SIG-M5 treated with dmso at 0.1 percent for 504 hours (cell line): Measurements from ENCODE around the gene STAC3.

ENCODE experiments used
- DNase-seq: peaks from one replicate; lab custom pipeline; 2025; ENCODE audit not compliant: unreplicated experiment; lab: John Stamatoyannopoulos, UW

The STAC3 gene

DNA sequence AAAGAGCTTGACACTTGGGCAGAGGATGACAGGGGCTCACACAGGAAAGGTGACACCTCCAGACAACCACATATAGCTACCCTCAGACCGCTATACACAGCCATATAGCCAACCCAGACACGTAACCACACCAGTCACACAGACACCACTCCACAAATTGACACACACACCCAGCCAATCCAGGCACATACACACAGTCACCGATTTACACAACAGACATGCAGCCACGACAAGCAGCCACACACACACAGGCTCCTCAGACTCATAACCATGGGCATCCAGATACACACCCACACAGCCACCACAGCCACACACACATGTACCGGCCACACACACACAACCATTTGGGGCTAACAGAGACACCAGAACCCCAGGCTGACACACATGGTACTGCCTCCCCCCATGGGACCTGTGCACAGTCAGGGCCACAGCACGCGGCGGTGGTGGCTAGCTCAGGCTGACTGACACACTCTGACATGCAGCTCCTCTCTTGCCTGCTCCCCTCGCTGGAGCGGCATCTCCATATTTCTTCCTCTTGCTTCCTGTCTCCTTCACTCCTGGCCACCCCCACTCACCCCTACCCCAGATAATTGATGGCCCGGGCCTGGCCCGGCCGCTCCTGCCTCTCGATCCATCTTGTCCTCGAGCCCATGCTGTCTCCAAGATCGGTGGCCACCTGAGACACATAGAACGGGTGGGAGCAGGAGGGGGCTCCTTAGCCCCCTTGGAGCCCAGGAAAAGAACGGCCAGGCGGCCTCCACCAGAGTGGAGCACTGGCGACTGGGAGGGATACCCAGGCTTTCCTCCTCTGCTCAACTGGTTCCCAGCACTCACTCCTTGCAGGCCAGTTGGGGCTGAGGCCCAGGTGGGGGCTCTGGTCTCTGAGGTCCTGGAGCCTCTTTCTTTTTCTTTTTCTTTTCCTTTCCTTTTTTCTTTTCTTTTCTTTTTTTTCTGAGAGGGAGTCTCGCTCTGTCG is 27.5 kb downstream of the STAC3 start:
- no peak for DNase-seq

- DNase-seq = no peak
Measured at GRCh38 chr12:57222286-57223190, 28.4 kb downstream of the STAC3 start.

GRCh38 chr12:57221169-57221917 is 29.6 kb downstream of the STAC3 start:
- DNase-seq = no peak

- DNase-seq = no peak
Measured at GRCh38 chr12:57220770-57221168, 30.2 kb downstream of the STAC3 start.

GRCh38 chr12:57219993-57220754 is 30.8 kb downstream of the STAC3 start:
- no peak for DNase-seq

GRCh38 chr12:57219205-57219992 is 31.6 kb downstream of the STAC3 start:
- no peak for DNase-seq

DNA sequence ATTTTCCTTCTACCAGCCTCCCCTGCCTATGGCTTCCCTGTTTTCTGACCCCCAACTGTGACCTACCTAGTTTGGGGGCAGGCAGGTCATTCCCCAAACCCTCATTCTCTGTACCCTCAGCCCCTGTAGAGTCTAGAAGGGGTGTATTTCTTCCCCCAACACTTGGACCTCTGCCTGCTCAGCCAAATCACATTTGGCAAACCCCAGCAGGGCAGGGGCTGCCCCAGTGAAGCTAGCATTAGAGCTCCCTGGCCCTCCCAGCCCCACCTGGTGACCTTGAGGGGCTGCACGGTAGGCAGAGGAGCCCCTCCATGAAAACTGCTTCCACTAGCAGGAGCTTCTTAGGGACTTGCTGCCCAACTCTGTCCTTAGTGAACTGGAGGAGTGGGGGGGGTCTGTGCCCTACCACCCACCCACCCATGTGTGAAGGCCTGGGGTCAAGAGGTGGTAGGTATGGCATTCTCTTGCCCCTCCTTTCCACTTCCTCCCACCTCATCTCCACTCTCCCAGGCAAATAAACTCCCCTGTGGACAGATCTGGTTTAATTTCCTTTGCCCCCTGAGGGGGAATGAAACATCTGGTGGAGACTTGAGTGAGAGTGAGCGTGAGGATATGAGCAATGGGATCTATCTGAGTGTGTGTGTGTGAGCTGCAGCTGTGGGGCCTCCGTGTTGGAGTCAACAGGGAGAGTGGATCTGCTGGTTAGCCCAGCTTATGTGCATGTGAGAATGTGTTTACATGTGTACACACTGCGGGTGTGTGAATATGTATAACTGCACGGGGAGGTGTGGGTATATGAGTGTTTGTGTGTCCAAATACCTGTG is 32.7 kb downstream of the STAC3 start:
- no peak for DNase-seq

GRCh38 chr12:57216921-57217879 is 33.8 kb downstream of the STAC3 start:
- no peak for DNase-seq

DNA sequence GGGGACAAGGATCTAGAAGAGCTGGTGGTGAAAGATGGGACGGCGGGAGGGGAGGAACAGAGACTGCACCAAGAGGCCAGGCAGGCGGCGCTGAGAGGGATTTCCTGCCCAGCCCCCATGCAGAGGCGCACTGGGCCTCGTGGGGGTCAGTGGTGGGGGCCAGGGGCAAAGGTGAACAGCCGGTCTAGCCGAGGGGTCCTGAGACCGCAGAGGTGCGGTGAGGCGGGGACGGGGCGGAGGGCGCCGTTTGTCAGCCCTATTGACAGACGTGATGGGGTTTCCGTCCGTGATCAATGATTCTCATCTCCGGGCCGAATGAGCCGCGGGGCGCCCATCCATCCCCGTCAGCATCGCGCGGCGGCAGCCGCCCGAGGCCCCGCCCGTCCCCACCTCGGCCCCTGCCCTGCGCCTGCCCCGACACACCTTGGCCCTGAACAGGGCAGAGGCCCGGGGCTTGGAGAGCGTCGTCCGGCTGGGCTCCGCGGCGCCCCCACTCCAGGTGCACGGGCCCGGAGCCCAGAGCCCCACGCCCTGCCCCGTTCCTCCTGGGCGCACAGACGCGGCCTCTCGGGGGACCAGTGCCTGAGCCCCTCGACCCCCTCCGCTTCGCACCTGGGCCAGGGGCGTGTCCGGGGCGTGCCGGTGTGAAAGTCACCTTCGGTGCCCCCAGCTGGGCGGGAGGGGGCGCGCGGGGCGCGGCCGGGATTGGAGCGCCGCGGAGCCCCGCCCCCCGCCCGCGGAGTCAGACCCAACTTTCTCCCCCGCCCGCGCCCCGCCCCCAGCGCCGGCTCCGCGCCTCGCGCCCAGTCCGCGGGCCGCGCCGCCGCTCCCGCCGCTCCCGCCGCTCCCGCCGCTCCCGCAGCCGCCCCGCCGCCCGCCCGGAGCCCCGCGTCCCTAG is 34.7 kb downstream of the STAC3 start, which contains the start of gene NXPH4:
NXPH4 (plus strand) TSS at position 781 of the 898 bp plus-strand sequence. CDS start 176 bp downstream, outside the sequence.
- no peak for DNase-seq

DNA sequence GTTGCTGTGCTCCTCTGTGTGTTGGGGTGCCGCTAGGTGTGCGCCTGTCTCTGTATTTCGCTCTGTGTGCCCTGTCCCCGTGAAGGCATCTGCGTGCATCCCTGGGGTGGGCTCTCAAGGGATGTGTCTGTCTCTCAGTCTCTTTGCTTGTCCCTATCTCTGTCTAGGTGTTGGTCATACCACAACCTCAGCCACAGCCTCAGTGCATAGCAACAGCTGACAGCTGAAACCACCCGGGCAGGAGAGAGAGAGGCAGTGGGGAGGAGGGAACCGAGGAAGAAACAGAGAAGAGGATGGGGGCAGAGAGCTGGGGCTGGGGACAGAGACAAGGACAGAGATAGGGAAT is 35.3 kb downstream of the STAC3 start:
- peak; percentile 27 for DNase-seq

DNA sequence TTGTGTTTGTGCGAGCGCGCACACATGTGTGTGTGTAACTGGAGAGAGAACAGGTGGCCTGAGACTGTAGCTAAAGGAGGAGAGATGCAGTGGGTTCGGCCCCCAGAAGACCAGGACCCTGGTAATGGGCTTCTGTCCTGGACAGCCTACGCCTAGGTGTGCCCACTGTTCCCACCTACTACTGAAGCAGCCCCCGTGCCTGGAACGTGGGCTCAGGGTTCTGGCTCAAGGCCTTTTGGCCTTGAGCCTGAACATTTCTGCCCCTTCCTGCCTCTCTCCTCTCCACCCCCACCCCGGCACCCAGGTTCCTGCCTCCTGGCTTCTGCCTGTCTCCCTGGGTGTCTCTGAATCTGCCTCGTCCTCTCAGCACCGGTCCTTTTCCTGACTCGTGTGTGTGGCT is 35.9 kb downstream of the STAC3 start:
- no peak for DNase-seq

DNA sequence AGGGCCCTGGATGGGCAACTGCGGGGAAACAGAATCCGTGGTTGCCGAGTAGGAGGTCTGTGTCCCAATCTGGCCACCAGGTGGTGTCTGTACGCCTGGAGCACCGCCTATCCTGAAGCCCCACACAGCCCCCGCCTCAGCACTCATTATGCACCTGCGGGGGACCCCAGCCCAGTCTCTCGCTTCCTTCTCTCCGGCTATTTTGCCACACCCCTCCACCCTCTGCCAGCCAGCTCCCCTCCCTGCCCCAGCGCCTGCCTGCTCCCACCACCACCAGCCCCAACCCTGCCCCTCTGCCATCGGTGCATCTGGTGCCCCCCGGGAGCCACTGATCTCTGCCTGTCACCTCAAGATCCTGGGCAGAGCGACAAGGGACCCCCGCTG is 36.6 kb downstream of the STAC3 start:
- DNase-seq = peak; percentile 79

- peak; percentile 58 for DNase-seq
Measured at GRCh38 chr12:57213763-57214397, 37.1 kb downstream of the STAC3 start.

DNA sequence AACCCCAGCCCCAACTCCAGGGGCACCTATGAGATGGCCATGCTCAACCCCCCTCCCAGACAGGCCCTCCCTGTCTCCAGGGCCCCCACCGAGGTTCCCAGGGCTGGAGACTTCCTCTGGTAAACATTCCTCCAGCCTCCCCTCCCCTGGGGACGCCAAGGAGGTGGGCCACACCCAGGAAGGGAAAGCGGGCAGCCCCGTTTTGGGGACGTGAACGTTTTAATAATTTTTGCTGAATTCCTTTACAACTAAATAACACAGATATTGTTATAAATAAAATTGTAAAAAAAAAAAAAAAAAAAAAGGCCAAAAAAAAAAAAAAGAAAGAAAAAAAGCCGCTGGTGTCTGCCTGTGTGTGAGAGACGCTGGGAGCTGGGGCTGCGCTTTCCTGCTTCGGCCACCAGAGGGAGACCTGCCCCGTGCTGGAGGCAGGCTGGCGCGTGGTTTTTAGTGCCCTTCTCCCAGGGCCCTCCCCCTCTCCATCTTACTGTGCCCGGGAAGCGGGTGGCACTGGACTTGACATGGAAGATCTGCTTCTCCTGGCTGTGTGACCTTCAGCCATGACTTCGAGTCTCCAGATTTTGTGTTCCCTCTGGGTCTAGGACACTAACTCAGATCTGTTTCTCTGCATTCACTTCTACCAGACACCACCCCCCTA is 37.8 kb downstream of the STAC3 start:
- peak; percentile 74 for DNase-seq

- DNase-seq = no peak
Measured at GRCh38 chr12:57212701-57213057, 38.3 kb downstream of the STAC3 start.
